Measurements from ENCODE around the gene APBB3.
A peak's percentile ranks its signal among the peaks of the same experiment; 100 is the strongest.

Gene APBB3

DNA sequence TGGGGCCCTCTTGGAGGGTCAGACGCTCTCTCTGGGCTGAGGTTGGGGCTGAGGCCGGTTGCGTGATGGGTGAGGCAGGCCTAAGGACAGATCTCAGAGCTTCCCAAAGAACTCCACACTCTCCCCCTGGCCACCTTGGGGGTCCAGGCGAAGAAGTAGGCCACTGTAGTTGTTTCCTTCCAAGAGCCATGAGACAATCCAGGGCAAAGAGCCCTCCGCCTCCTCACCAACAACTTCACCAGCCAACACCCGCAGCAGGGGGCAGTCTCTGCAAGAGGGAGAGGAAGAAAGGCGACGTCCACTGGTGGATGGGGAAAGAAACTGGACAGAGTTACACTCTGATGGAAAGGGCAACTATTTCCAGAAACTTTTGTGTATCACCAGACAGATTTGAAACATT, 10.9 kb upstream of the APBB3 start:
- no peak for DNase-seq (ENCODE audit: low spot score)

DNA sequence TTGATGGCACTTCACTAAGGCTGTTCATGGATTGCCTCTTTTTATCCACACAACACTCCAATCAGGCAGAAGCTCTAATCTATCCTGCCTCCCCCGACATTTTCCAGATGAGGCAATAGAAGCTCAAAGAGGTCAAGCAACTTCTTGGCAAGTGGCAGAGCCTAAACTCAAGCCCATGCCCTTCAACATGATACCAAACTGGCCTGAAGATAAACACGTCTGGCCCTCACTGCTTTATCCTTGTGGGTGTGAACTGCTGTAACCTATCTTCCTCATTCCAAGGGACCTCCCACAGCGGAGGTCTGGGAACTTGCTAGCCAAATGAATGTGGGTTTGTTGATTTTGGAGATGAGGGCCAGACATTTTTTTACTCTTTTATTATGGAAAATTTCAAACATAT, 9.8 kb upstream of the APBB3 start:
- no peak for DNase-seq (ENCODE audit: low spot score)

DNA sequence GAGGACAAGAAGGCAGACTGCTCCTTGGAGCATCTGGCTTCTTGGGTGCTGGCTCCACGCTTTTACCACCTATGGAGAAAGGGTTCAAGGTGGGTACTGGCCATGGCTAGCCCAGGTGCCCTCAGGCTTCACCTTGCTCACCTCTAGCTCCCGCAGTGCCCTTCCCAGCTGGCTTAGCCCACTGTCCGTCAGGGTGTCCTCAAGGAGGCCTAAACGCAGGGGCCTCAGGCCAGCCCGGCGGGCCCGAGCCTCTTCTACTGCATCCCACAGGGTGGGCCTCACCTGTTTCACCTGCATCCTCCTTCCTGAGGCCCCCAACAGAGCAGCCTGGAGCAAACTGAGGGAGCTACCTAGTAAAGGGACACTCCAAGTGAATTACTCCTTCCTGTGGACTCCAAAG, 9.3 kb upstream of the APBB3 start:
- DNase-seq (ENCODE audit: low spot score), result no peak

GRCh38 chr5:140571105-140571504, 6.7 kb upstream of the APBB3 start:
- DNase-seq (ENCODE audit: low spot score), result no peak

GRCh38 chr5:140570488-140570887, 6.1 kb upstream of the APBB3 start:
- DNase-seq (ENCODE audit: low spot score), result no peak

GRCh38 chr5:140570058-140570457, 5.7 kb upstream of the APBB3 start:
- no peak for DNase-seq (ENCODE audit: low spot score)

DNA sequence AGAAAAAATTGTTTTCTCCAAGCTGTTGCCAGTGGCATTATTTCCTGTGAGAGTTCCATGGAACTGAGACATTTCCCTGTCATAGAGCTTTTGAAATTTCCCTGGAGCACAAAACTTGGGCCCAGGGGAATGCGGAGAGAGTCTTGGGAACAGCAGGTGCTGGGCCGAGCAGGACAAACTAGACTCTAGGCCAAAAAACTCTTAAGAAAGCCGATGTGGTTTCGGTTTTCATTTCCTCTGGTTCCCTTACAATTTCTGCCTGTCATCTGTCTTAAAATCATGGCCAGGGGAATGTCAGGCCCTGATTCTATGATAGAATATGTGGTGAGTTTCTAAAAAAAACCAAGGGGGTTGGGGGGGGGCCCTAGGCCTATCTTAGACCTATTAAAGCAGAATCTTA, 4.8 kb upstream of the APBB3 start:
- no peak for DNase-seq (ENCODE audit: low spot score)

DNA sequence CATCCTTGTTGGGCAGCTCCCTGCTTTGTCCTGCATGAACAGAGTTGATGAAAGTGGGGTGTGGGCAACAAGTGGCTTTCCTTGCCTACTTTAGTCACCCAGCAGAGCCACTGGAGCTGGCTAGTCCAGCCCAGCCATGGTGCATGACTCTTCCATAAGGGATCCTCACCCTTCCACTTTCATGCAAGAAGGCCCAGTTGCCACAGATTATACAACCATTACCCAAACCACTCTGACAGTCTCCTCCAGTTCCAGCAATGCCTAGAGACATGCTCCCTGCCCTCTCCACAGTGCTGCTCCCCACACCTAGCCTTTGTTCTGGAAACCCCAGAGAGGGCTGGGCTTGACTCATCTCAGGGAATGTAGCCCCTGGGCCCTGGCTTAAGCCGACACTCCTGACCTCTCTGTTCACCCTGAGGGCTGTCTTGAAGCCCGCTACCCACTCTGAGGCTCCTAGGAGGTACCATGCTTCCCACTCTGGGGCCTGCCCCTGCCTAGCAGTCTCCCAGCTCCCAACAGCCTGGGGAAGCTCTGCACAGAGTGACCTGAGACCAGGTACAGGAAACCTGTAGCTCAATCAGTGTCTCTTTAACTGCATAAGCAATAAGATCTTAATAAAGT, 4.2 kb upstream of the APBB3 start:
- DNase-seq (ENCODE audit: low spot score), result no peak

DNA sequence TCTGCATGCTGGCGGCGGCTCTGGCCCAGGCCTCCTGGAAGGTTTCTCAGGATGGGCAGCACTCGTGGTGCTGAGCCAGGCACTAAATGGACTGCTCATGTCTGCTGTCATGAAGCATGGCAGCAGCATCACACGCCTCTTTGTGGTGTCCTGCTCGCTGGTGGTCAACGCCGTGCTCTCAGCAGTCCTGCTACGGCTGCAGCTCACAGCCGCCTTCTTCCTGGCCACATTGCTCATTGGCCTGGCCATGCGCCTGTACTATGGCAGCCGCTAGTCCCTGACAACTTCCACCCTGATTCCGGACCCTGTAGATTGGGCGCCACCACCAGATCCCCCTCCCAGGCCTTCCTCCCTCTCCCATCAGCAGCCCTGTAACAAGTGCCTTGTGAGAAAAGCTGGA, 3.5 kb upstream of the APBB3 start:
- no peak for DNase-seq (ENCODE audit: low spot score)

- DNase-seq (ENCODE audit: low spot score), result no peak
Observed at GRCh38 chr5:140567136-140567818, 2.9 kb upstream of the APBB3 start.

- no peak for DNase-seq (ENCODE audit: low spot score)
Observed at GRCh38 chr5:140566665-140567064, 2.3 kb upstream of the APBB3 start.

DNA sequence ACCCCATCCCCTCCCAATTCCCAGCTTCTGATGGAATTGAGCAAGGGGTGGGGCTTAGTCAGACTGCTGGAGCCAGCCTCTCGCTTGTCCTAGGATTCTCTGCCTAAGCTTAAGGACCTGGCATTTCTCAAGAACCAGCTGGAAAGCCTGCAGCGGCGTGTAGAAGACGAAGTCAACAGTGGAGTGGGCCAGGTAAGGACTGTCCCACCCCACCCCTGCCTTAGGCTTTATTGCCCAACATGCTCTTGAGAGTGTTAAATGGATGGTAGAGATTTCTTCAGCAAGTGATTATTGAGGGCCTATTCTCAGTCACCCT, 1.3 kb upstream of the APBB3 start:
- no peak for DNase-seq (ENCODE audit: low spot score)

GRCh38 chr5:140565024-140565779, 804 bp upstream of the APBB3 start:
- DNase-seq (ENCODE audit: low spot score), result no peak

GRCh38 chr5:140563596-140563995, 802 bp downstream of the APBB3 start:
- DNase-seq (ENCODE audit: low spot score), result no peak

DNA sequence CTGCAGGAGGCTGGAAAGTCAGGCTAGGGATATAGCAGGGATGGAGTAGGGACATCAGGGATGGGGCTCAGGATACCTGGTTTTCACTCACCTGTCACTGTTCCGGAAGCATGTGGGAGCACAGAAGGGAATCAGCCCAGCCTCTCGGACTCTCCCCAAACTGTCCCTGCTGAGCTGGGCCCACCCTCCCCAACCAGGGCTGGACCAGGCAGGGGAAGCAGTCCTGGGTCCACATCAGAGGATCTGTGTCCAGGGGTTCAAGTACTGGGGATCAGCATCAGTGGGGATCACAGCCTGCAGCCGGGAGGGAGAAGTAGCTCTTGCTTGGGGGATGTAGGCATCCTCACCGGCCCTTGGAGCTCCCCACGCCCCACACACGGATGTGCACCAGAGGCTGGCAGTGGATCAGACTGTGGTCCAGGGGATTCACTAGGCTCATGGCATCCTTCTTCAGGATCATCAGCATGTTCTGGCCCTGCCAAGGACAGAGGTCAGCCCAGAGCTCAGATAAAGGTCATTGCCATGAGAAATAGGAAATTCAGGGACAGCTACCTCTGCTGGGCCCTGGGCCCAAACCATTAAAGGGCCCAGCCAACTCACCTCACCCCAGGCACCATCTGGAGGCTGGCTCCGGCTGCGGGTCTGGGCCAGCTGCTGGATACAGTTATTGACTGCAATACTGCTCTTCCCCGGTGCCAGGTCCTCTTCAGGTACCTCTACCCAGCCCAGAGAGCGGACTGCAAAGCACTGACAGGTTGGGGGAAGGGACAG, 2.5 kb downstream of the APBB3 start:
- no peak for DNase-seq (ENCODE audit: low spot score)

GRCh38 chr5:140560227-140560626, 4.2 kb downstream of the APBB3 start:
- no peak for DNase-seq (ENCODE audit: low spot score)

DNA sequence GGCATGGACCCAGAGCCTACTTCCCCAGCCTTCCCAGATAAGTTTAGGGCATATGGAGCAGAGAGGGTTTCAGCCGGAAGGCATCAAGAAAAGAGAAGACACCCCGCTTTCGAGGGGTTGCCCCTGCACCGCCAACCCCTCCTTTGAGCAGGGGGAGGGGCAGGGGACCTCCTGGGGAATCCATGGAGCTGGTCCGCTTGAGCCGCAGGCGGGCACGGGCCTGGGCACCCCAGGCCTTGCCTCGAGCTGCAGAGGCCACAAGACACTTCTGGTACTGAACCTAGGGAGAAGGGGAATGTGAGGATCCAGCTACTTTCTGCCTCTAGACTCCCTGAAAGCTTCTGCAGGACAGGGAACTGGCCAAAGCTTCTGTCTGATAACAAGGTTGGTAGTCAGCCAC, 5.9 kb downstream of the APBB3 start:
- no peak for DNase-seq (ENCODE audit: low spot score)

- no peak for DNase-seq (ENCODE audit: low spot score)
Observed at GRCh38 chr5:140557965-140558364, 6.4 kb downstream of the APBB3 start.

GRCh38 chr5:140557136-140557805, 7.1 kb downstream of the APBB3 start, which contains the start of gene SRA1:
Gene SRA1 (minus strand): TSS chr5:140557473. CDS start chr5:140557452, 21 bp downstream.
- peak; percentile 89 for DNase-seq (ENCODE audit: low spot score)

DNA sequence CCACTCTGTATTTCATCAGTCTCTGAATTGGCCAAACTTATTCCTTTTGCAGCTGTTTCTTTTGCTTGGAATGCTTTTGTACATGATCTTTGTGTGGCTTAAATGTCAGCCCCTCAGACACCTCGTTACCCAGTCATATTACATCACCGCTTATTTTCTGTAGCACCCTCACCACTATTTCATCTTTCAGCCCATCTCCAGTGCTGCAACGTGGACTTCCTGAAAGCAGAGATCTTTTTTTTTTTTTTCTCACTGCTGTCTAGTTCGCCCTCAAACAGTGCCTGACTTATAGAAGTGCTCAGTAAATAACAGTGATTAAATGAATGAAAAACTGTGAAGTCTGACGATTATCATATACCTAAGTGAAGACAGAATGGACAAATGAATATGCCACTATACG, 8.0 kb downstream of the APBB3 start:
- DNase-seq (ENCODE audit: low spot score), result no peak

- no peak for DNase-seq (ENCODE audit: low spot score)
Observed at GRCh38 chr5:140555747-140556312, 8.6 kb downstream of the APBB3 start.
